AG04449 (cell line): ENCODE data around the gene SOX18.

Experiments used
- CTCF ChIA-PET: fragments of 350-600 bp; formaldehyde crosslinking; extraction: SDS; loops from one replicate; lab custom pipeline; 2021; ENCODE audit warnings: antibody characterized with exemption; lab: Yijun Ruan, JAX
- POLR2A ChIA-PET: fragments of 400-600, 350-600 bp; formaldehyde crosslinking; extraction: SDS; loops from one replicate; lab custom pipeline; 2020; ENCODE audit warnings: antibody characterized with exemption, inconsistent platforms; lab: Yijun Ruan, JAX
- DNase-seq: peaks from one replicate; pipeline ENCODE4 v3.0.0-alpha.2; 2010; ENCODE audit warnings: low read depth, low spot score
- H3K4me3 ChIP-seq: 2 replicates; pipeline ENCODE4 v1.5.1; 2011; ENCODE audit warnings: low read depth, mild to moderate bottlenecking, control low read depth, low read length
- TF ChIP-seq, protein P1 (sequence below): IDR thresholded peaks from one replicate; pipeline ENCODE4 v1.5.1; 2011; ENCODE audit warnings: mild to moderate bottlenecking, moderate library complexity, low read length, control low read depth, inconsistent platforms; ENCODE audit not compliant: insufficient read depth; ENCODE audit errors: missing control alignments

The SOX18 gene

DNA sequence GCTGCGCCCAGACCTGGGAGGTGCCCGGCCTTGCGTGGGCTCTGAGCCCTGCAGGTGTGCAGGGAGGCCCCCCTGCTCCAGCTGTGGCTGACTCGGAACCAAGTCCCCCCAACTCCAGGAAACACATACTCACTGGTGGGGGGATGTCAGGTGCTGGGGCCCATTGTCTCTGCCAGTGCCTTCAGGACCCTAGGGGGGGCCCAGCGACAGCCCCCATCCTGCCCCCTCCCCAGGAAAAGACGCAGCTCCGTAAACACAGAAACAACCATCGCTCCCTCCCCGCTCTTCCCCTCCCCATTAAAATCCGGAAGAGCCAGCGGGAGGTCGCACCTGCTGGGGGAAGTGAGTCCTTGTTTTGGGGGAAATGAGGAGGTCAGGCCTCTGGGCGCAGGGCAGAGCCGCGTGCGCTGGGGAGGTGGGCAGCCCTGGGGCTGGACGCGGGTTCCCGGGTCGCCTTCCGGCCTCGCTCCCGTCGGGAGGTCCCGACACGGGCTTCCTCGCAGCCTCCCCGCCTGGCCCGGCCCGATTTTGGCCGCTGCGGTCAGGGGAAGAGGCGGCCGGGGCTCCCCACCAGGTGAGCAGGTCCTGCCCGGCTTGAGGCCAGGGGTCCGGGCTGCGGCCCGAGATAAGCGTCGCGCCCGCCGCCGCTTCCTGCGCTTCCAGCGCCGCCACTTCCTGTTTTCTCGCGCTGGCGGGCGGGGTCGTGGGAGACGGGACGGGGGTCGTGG, 7.2 kb downstream of the SOX18 start:
- H3K4me3 ChIP-seq = peak overlapping the region; percentile 40
- ChIA-PET POLR2A (no interaction called here), CTCF (interaction anchor here (0.7 to 4.6 kb wide), 4 partner anchors 17 to 504 kb away, joined by 3 to 54 read pairs (median 6); partner anchors contain the start of genes SAMD10 and TCEA2)
- TF ChIP-seq, protein P1, sequence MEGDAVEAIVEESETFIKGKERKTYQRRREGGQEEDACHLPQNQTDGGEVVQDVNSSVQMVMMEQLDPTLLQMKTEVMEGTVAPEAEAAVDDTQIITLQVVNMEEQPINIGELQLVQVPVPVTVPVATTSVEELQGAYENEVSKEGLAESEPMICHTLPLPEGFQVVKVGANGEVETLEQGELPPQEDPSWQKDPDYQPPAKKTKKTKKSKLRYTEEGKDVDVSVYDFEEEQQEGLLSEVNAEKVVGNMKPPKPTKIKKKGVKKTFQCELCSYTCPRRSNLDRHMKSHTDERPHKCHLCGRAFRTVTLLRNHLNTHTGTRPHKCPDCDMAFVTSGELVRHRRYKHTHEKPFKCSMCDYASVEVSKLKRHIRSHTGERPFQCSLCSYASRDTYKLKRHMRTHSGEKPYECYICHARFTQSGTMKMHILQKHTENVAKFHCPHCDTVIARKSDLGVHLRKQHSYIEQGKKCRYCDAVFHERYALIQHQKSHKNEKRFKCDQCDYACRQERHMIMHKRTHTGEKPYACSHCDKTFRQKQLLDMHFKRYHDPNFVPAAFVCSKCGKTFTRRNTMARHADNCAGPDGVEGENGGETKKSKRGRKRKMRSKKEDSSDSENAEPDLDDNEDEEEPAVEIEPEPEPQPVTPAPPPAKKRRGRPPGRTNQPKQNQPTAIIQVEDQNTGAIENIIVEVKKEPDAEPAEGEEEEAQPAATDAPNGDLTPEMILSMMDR = no peak
- DNase-seq = no peak

DNA sequence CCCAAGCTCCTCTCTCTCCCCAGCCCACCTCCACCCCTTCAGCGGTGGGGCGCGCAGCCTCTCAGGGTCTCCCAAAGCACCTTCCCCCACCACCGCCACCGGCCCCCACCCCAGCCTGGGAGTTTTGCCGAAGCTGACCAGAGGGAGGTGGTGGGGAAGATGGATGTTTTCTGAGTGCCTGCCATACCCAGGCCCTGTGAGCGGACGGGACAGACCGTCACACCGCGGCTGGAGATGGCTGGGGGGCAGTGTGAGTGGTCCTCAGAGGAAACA, 7.7 kb downstream of the SOX18 start:
- H3K4me3 ChIP-seq = no peak overlapping the region
- TF ChIP-seq, protein P1 = no peak
- ChIA-PET CTCF (interaction anchor here (0.7 to 4.6 kb wide), 6 partner anchors 11 to 504 kb away, joined by 3 to 54 read pairs (median 10); partner anchors contain the start of genes SAMD10 and TCEA2), POLR2A (no interaction called here)
- DNase-seq = no peak

DNA sequence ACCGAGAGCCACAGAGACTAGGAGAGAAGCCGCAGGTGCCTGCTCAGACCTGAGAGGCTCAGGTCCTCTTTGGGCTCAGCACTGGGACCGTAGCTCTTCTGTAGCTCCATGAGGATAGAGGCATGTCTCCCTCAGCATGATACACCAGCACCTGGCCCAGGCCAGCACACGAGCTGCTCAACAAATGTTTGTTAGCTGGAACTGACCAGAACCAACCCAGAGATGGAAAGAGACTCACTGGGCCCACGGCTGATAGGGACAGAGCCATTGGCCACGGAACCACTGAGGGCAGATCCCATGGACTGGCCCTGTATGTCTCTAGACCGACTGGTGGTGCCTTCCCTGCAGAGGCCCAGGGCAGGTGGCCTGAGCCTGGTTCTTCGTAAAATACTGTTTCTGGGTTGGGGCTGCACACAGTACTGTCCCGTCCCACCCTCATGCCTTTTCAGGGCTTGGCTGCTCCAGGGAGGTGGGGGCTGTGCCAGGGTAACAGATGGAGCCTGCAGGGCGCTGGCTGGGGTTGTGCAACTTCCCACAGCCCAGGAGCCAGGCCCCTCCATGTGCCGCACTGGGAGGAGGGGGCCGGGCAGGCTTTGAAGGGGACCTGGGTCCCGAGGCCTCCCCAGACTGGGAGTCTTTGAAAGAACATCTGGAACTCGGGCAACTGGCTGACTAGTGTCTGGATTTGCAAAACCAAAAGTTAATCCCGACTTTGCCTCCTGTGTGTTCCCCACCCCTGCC, 8.2 kb downstream of the SOX18 start:
- TF ChIP-seq, protein P1 = no peak
- H3K4me3 ChIP-seq = no peak overlapping the region
- POLR2A ChIA-PET = no interaction called here
- no peak for DNase-seq
- CTCF ChIA-PET = interaction anchor here (0.7 to 5.9 kb wide), 8 partner anchors 10 to 503 kb away, joined by 3 to 69 read pairs (median 18); partner anchors contain the start of genes SAMD10 and TCEA2

DNA sequence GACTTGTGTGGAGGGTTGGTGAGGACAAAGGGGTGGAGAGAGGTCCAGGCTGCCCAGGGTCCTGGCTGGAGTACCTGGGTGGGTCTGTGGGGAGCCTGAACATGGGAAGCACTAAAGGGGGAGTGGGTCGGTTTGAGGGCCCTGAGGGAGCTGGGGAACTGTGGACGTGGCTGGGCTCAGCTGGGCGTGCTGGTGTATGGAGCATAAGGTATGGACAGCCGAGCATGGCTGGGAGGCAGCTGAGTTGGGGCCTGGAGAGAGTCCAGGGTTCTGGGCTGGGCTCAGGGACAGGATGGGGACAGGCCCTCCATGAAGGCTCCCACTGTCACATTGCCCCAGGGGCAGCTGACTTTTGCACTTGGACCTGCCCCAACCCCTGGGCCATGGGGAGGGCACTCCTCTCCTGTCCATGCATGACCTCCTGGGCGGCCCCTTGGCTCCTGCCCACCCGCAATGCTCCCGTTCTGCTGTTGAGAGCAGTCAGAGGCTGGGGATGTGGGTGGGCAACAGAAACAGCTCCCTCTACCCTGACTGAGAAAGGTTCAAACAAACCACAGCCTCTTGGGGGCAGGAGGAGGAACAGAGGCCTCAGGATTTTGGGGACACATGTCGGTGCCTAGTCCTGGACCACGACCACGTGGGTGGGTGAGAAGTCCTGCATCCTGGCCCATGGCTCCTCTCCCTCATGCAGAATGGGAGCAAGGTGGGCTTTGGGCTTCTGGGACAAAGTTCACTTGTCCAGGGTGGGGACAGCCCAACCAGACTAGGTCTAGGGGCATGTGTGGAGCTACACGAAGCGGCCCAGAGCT, 9.0 kb downstream of the SOX18 start:
- TF ChIP-seq, protein P1 = no peak
- ChIA-PET CTCF (interaction anchor here (0.9 to 5.9 kb wide), 11 partner anchors 10 to 80 kb away, joined by 3 to 69 read pairs (median 10); partner anchors contain the start of gene TCEA2), POLR2A (no interaction called here)
- DNase-seq = no peak
- no peak overlapping the region for H3K4me3 ChIP-seq

DNA sequence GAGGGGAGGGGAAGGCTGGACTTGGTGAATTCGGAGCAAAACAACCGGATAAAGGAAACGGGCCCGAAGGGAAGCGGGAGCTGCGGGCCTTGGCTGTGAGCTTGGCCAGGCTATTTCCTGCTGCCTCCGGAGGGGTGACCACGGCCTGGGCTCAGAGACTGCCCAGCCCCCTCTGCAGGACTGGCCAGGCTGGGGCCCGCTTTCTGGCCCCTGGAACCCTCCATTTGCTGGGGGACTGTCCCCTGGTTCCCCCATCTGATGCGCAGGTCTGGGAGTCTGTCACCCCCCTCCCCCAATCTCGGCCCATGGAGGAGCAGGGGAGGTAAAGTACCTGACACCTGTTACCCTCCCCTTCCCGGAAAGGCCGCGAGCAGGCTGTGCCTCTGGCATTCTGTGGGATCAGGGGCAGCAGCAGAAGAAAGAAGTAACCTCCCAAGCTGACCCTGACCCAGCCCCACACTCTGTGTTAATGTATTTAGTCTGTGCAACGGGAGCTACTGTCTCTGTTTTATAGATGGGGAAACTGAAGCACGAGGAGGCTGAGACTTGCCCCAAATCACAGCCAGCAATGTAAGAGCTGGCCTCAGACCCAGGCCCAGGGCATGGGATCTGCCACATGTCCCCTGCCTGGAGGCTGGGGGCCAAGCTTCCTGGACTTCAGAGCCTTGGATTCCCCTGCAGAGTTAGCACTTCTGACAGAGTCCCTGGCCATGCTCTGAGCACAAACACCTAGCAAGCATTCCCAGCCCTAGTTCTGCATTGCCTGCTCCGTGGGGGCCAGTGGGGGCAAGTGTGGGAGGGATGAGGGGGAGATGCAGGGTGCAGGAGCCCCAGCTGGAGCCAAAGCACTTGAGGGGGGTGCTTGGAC, 9.9 kb downstream of the SOX18 start:
- CTCF ChIA-PET = interaction anchor here (0.7 to 5.9 kb wide), 19 partner anchors 9 to 500 kb away, joined by 3 to 69 read pairs (median 4); partner anchors contain the start of genes LKAAEAR1 and TCEA2
- no peak for DNase-seq
- H3K4me3 ChIP-seq = peak overlapping the region; percentile 33
- TF ChIP-seq, protein P1 = no peak
- POLR2A ChIA-PET = no interaction called here
